HG02642 (cell line): ENCODE results near the gene EGLN3.
"Not testable (repeated sequence)": the region's sequence is repeated elsewhere in the genome, so short reads cannot be mapped to it uniquely, and the experiment has no call there.

Experiments used
- ATAC-seq: cut with Tn5 transposase; IDR thresholded peaks from one replicate; pipeline ENCODE4 v1.9.1; 2021; ENCODE audit warnings: mild to moderate bottlenecking; ENCODE audit not compliant: unreplicated experiment, poor library complexity

The EGLN3 gene

DNA sequence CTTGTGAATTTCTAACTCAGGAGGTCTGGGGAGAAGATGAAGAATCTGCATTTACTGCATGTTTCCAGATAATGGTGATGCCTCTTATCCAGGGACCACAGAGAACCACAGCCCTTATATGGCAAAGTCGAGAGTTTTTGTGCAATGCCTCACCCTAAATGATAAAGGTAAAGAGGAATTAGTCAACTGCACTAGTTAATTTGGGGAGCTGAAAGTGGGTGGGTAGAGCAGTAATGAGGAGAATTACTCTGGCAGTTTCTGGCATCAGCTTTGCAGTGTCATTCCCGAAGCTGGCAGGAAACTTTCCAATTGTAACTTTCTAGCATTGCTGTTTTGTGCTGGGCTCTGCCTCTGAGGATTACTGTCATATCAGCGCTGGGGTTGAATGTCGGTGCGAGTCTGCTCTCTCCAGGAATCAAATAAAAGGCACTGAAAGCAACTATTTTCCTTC, 10.3 kb downstream of the EGLN3 start:
- no peak for ATAC-seq

GRCh38 chr14:33938131-33938949, 12.5 kb downstream of the EGLN3 start:
- ATAC-seq = peak; percentile 67

DNA sequence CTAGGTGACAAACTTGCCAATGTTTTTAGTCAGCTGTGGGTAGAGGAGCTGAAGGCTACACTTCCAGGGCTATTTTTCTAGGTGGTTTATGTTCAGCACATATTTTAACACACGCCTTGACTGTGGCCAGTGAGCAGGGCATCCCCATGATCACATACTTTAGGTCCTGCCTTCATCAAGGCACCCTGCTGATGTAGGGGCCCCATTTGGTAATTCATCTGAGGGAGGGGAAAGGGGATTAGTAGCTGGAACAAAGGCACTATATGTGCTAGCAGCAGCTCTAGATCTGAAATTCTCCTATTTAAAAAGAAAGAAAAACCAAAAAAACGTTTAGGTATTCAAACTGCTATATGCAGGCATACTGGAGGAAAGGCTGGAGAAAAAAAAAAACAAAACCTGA, 14.5 kb downstream of the EGLN3 start:
- ATAC-seq = no peak

GRCh38 chr14:33934938-33935337, 15.9 kb downstream of the EGLN3 start:
- no peak for ATAC-seq

GRCh38 chr14:33934043-33934750, 16.7 kb downstream of the EGLN3 start:
- ATAC-seq = no peak

DNA sequence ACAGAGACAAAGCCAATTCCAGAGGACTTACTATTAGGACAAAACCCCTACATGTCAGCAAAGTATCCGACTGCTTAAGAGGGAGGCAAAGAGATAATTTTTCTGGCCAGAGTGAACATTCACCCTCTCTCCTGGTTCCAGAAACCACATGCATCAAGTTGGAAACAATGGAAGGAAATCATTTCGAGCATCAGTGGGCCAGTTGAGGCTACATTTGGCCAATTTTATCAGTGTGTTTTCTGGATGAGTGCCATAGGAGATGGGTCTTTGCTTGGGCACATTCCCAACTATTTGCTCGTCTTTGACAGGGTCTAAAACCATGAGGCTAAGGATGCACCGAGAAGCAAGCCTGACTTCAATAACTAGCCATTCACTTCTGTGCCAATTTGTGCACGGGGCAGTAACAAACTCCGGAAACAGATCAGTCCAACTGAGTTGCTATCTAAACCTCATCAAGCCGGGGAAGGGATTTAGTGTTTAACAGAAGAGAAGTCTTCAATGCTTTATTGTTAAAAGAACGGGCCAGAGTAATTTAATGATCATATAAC, 17.4 kb downstream of the EGLN3 start:
- no peak for ATAC-seq

- ATAC-seq = no peak
Measured at GRCh38 chr14:33932576-33933345, 18.1 kb downstream of the EGLN3 start.

DNA sequence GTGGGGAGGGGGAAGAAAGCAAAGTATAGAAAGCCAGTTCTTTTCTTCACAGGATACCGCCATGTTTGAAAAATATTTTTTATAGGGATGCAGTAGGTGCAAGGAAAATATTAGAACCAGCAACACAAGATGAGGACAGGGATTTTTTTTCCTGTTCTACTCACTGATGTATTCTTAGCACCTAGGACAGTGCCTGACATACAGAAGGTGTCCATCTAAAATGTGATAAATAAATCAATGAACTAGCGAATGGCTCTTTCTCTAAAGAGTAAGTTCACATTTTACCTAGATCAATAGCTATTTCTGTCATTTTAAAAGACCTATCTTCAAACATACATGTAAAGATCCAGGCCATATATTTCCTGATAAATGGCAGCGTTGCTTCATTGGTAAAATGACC, 18.8 kb downstream of the EGLN3 start:
- ATAC-seq = no peak

DNA sequence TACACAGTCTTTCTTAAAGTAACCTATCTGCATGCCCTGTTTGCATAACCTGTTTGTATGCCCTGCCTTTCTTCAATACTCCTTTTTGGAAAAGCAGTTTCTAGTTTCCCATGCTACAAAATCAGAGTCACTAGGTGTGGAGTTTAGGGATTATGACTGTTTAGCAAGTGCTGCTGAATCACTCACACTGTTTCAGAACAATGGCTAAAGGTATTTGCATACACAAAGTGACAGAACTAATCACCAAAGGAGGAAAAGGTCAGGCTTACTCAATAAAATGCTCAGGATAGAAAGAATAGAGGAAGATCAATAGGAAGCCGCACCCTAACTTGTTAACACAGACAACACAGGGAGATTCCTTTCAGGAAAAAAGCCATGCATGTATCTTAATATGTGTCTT, 19.4 kb downstream of the EGLN3 start:
- ATAC-seq = no peak

DNA sequence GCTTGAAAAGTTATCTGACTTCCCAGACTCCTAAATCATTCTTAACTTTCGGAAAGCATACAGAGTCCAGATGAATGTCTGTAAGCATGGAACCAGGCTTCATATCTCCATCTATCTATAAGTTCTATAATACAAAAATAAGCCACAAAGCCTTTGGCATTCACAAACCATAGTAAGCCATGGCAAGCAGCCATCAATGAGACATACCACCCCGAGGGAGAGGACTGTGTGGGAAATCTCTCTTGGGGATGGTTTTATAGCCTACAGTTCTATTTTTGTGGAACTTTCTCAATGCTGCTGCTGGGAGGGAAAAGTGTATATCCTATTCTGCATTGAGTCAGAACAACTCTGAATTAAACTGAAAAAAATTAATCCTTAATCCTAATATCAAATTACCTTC, 20.4 kb downstream of the EGLN3 start:
- no peak for ATAC-seq

DNA sequence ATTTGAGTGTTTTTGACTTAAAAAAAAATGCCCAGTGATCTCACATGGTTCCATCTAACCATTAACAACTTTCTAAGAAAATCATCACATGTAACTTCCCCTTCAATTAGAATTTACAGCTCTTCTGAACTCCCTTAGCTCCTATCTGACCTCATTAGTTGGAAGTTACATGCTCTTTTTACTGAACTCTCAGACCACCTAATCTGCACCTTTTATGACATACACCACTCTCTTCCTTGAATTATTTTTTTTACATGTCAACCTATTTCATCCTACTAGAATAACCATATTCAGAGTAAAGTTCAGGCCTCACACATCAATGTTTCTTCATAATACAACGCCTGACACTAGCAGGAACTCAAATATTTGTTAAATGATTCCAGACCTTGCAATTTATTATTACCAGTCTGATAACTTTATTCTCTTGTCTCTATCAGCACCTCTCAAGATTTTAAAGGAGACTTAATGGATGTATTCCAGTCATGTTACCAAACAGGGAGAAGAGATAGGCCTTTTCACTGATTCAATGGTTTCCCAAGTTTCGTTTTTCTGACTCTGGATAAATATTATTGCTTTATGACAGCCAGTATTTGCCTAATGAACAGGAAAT, 21.0 kb downstream of the EGLN3 start:
- no peak for ATAC-seq

DNA sequence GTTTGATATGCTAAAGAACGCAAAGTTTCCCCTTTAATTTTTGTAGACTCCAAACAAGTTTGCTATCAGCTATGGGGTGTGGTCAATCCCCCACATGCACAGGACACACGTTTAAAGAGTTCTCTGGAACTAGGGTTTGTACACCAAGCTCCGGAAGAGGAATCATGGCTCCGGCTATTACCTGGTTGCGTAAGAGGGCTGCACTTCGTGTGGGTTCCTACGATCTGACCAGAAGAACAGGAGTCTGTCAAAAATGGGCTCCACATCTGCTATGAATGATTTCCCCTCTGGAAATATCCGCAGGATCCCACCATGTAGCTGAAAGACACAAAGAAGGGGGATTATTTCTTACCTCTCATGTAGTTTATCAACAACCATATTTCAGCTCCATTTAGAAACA, 22.0 kb downstream of the EGLN3 start:
- ATAC-seq = no peak

DNA sequence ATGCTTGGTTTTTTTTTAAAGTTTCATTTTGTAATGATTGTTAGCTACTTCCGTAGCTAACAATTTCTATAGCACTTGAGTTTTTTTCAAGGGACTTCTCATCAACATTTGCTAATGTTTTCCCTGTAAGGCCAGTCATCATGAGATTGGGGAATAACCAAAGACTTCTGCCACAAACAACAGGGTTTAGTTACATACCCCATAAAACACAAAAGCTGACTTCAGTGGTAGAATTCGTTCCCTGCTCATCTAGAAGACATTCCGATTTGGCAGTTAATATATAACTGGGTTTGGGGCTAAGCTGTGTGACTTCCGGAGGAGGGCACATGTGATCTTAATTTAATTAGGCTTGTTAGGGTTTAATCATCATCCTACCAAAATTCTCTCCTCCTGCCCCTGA, 22.9 kb downstream of the EGLN3 start:
- ATAC-seq = no peak

GRCh38 chr14:33926967-33927366, 23.9 kb downstream of the EGLN3 start:
- not testable (repeated sequence) for ATAC-seq

- ATAC-seq = no peak
Measured at GRCh38 chr14:33925946-33926345, 24.9 kb downstream of the EGLN3 start.

- ATAC-seq = no peak
Measured at GRCh38 chr14:33925235-33925634, 25.6 kb downstream of the EGLN3 start.

GRCh38 chr14:33924566-33925100, 26.2 kb downstream of the EGLN3 start:
- ATAC-seq = no peak

DNA sequence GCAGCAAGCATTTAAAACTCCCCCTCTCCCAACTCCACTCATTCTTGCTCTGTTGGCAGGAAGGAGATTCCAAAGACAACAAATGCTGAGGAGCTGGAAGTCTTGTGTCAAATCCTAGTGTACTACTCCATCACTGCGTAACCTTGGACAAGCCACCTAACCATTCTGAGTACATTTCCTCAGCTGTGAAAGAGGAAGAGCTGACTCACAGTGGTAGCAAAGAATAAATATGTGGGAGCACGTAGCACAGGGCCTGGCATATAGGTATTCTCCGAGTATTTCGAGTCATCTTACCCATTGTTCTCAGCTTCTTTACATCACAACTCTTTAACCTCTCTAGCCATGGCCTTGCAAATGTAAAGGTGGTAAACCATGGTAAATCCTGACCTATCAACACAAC, 28.7 kb downstream of the EGLN3 start:
- no peak for ATAC-seq

DNA sequence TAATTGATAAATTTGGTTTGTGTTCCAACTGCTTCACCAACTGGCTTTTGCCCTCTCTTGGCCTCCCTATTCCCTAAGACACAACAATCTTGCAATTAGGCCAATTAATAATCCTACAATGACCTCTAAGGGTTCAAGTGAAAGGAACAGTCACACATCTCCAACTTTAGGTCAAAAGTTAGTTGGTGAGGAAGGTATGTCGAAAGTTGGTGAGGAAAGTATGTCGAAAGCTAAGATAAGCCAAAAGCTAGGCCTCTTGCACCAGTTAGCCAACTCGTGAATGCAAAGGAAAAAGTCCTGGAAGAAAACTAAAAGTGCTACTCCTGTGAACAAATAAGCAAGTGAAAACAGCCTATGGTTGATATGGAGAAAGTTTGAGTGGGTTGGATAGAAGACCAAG, 32.6 kb downstream of the EGLN3 start:
- ATAC-seq = no peak

- no peak for ATAC-seq
Measured at GRCh38 chr14:33917661-33918060, 33.2 kb downstream of the EGLN3 start.
